HL-60 (cell line): ENCODE measurements around the gene SUMO2.

Experiments used
- DNase-seq, 2 experiments: peaks; one replicate each; pipeline ENCODE4 v3.0.0-alpha.2; 2010 to 2020; ENCODE audit warnings: low read depth in 1 of 2, low spot score in 1 of 2
- H3K27ac ChIP-seq: fragments of 250-450 bp; sonication (Bioruptor Pico); replicated peaks from 2 replicates; pipeline ENCODE4 v1.5.1; 2020; ENCODE audit warnings: mild to moderate bottlenecking, moderate library complexity
- H3K27me3 ChIP-seq: fragments of 250-450 bp; sonication (Bioruptor Pico); 2 replicates; pipeline ENCODE4 v1.5.1; 2021; ENCODE audit warnings: mild to moderate bottlenecking, moderate library complexity; ENCODE audit not compliant: insufficient read depth, poor library complexity, severe bottlenecking
- H3K4me3 ChIP-seq: replicated peaks from 2 replicates; pipeline ENCODE4 v1.5.1; 2011; ENCODE audit warnings: mild to moderate bottlenecking, control low read depth, low read length; ENCODE audit not compliant: insufficient read depth
- GABPA ChIP-seq: IDR thresholded peaks from 2 replicates; pipeline ENCODE4 v1.6.1; 2012; ENCODE audit warnings: low read depth
- POLR2AphosphoS5 ChIP-seq: IDR thresholded peaks from 2 replicates; pipeline ENCODE4 v1.6.1; 2012; ENCODE audit warnings: low read depth
- SPI1 ChIP-seq: IDR thresholded peaks from 2 replicates; pipeline ENCODE4 v1.6.1; 2012; ENCODE audit warnings: low read depth, mild to moderate bottlenecking, borderline replicate concordance
- TF ChIP-seq, protein P1 (sequence below): IDR thresholded peaks from one replicate; pipeline ENCODE4 v1.5.1; 2011; ENCODE audit warnings: low read length, control low read depth, inconsistent platforms; ENCODE audit not compliant: insufficient read depth
- TF ChIP-seq, protein P2 (sequence below): IDR thresholded peaks from 2 replicates; pipeline ENCODE4 v1.6.1; 2012; ENCODE audit warnings: low read depth; ENCODE audit not compliant: insufficient replicate concordance

Gene SUMO2

DNA sequence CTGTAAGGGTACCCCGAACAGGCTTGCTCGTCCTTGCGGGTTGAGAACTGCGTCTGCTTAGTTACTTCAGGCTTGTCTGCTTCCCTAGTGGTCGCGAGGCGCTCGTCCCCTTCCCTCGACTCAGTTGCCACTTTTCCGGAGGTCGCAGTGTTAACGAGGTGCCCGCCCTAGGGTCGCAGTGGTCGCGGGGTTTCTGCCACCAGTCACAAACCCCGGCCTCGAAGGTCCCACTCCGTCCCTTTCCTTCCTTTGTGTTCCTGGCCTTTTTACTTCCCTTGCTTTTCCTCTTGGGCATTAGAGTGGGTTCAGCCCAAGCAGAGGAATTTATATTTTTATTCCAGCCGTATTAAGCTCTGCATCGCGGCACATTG, 23.0 kb upstream of the SUMO2 start:
- peak overlapping the region; percentile 84 for H3K4me3 ChIP-seq
- peak overlapping the region; percentile 99 for H3K27ac ChIP-seq
- DNase-seq: no peak
- no peaks in the 10 kb centered on the region for H3K27me3 ChIP-seq
- TF ChIP-seq, protein P1, sequence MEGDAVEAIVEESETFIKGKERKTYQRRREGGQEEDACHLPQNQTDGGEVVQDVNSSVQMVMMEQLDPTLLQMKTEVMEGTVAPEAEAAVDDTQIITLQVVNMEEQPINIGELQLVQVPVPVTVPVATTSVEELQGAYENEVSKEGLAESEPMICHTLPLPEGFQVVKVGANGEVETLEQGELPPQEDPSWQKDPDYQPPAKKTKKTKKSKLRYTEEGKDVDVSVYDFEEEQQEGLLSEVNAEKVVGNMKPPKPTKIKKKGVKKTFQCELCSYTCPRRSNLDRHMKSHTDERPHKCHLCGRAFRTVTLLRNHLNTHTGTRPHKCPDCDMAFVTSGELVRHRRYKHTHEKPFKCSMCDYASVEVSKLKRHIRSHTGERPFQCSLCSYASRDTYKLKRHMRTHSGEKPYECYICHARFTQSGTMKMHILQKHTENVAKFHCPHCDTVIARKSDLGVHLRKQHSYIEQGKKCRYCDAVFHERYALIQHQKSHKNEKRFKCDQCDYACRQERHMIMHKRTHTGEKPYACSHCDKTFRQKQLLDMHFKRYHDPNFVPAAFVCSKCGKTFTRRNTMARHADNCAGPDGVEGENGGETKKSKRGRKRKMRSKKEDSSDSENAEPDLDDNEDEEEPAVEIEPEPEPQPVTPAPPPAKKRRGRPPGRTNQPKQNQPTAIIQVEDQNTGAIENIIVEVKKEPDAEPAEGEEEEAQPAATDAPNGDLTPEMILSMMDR: no peak
- TF ChIP-seq POLR2AphosphoS5 (no peak), GABPA (no peak), SPI1 (no peak)
- TF ChIP-seq, protein P2, sequence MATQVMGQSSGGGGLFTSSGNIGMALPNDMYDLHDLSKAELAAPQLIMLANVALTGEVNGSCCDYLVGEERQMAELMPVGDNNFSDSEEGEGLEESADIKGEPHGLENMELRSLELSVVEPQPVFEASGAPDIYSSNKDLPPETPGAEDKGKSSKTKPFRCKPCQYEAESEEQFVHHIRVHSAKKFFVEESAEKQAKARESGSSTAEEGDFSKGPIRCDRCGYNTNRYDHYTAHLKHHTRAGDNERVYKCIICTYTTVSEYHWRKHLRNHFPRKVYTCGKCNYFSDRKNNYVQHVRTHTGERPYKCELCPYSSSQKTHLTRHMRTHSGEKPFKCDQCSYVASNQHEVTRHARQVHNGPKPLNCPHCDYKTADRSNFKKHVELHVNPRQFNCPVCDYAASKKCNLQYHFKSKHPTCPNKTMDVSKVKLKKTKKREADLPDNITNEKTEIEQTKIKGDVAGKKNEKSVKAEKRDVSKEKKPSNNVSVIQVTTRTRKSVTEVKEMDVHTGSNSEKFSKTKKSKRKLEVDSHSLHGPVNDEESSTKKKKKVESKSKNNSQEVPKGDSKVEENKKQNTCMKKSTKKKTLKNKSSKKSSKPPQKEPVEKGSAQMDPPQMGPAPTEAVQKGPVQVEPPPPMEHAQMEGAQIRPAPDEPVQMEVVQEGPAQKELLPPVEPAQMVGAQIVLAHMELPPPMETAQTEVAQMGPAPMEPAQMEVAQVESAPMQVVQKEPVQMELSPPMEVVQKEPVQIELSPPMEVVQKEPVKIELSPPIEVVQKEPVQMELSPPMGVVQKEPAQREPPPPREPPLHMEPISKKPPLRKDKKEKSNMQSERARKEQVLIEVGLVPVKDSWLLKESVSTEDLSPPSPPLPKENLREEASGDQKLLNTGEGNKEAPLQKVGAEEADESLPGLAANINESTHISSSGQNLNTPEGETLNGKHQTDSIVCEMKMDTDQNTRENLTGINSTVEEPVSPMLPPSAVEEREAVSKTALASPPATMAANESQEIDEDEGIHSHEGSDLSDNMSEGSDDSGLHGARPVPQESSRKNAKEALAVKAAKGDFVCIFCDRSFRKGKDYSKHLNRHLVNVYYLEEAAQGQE: no peak

DNA sequence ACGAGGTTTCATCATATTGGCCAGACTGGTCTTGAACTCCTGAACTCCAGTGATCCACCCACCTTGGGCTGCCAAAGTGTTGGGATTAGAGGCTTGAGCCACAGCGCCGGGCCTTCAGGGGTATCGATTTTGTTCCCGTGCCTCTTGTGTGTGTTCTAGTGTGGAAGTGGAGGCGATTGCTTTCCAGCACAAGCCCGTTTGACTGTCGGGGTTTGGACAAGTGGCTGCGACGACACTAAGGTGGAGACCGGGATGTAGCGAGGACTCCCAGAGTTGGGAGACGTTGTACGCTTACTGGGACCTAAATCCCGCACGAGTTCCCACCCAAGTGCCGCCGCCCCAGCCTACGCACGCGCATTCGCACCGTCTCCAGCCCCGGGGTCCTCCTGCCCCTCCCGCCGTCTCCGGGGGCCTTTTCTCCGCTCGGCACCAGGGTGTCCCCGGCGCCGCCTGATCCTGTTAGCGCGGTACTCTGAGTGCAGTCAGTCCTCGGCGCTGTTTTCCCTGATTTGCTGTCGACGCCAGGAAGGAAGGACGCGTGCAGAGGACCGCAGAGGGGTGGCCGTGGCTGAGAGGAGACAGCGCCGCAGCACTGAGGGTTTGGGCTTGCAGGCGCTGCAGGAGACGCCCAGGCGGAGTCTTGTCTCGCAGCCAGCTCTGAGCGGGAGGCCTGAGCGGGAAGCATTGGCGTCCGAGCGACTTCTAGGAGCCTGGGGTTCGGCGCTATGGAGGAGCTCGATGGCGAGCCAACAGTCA, 22.5 kb upstream of the SUMO2 start, which contains the start of gene NUP85:
Gene NUP85 (plus strand): TSS at position 643 of the 756 bp plus-strand sequence. CDS start 83 bp downstream, at position 726.
- peak; percentile 82 to 94 for DNase-seq
- peak within 1 kb of the TSS; percentile 84 for H3K4me3 ChIP-seq
- peak within 1 kb of the TSS; percentile 99 for H3K27ac ChIP-seq
- TF ChIP-seq, protein P2: no peak
- peak; percentile 85; the same call in 1 of the 2 replicates for TF ChIP-seq POLR2AphosphoS5
- no peaks in the 10 kb centered on the region for H3K27me3 ChIP-seq

DNA sequence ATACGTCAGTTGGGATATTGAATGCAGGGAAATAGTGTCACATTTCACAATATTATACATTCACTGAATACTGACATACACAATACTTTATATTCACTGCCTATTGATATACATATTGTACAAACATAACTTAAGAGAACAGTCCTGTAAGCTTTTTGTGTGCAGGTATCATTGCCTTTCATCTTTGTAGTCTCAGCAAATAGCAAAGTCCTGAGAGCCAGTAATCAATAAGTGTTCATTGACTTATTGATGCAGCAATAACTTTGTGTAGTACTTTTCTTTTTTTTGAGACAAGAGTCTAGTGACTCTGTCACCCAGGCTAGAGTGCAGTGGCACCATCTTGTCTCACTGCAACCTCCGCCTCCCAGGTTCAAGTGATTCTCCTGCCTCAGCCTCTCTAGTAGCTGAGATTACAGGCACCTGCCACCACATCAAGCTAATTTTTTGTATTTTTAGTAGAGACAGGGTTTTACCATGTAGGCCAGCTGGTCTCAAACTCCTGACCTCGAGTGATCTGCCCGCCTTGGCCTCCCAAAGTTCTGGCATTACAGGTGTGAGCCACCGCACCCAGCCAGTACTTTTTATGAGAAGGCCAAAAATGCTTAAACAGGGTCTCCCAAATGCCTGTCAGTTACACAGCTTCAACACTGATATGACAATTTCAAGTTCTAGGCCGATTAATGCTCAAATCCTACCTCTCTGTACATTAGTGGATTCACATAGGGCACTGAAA, 17.3 kb upstream of the SUMO2 start:
- H3K4me3 ChIP-seq: no peak overlapping the region
- DNase-seq: no peak
- H3K27me3 ChIP-seq: no peaks in the 10 kb centered on the region
- TF ChIP-seq GABPA (no peak), SPI1 (no peak), POLR2AphosphoS5 (no peak)
- TF ChIP-seq, protein P1: no peak
- TF ChIP-seq, protein P2: no peak
- no peak overlapping the region for H3K27ac ChIP-seq
